ENCODE measurements around the gene PBX2.
"Not testable (repeated sequence)": the region's sequence is repeated elsewhere in the genome, so short reads cannot be mapped to it uniquely, and the experiment has no call there.

The PBX2 gene

GRCh38 chr6:32190054-32190851 lies at the start of gene PBX2:
TSS of gene PBX2 (minus strand) at chr6:32190202. CDS start at chr6:32189915, 287 bp downstream.
- no peak for DNase-seq

GRCh38 chr6:32239462-32239861 lies 49.5 kb upstream of the PBX2 start:
- no peak for DNase-seq

- DNase-seq: no peak
Measured at GRCh38 chr6:32234934-32235333, 44.9 kb upstream of the PBX2 start.

- no peak for DNase-seq
Measured at GRCh38 chr6:32226434-32226833, 36.4 kb upstream of the PBX2 start.

GRCh38 chr6:32224696-32225095 lies 34.7 kb upstream of the PBX2 start:
- DNase-seq: no peak

GRCh38 chr6:32223258-32224235 lies 33.5 kb upstream of the PBX2 start, which contains the start of gene NOTCH4:
TSS of gene NOTCH4 (minus strand) at chr6:32224067. CDS start at chr6:32223928, 139 bp downstream.
- no peak for DNase-seq

GRCh38 chr6:32222333-32223230 lies 32.6 kb upstream of the PBX2 start:
- no peak for DNase-seq

GRCh38 chr6:32220021-32220420 lies 30.0 kb upstream of the PBX2 start:
- no peak for DNase-seq

GRCh38 chr6:32218167-32218566 lies 28.2 kb upstream of the PBX2 start:
- no peak for DNase-seq

GRCh38 chr6:32216998-32217397 lies 27.0 kb upstream of the PBX2 start:
- no peak for DNase-seq

GRCh38 chr6:32216285-32216684 lies 26.3 kb upstream of the PBX2 start:
- no peak for DNase-seq

GRCh38 chr6:32215617-32216016 lies 25.6 kb upstream of the PBX2 start:
- no peak for DNase-seq

GRCh38 chr6:32214126-32214525 lies 24.1 kb upstream of the PBX2 start:
- DNase-seq: no peak

- DNase-seq: no peak
Measured at GRCh38 chr6:32213649-32214048, 23.6 kb upstream of the PBX2 start.

- no peak for DNase-seq
Measured at GRCh38 chr6:32212076-32212760, 22.2 kb upstream of the PBX2 start.

GRCh38 chr6:32211432-32211831 lies 21.4 kb upstream of the PBX2 start:
- not testable (repeated sequence) for DNase-seq

GRCh38 chr6:32210191-32210601 lies 20.2 kb upstream of the PBX2 start:
- DNase-seq: no peak

- no peak for DNase-seq
Measured at GRCh38 chr6:32208996-32209395, 19.0 kb upstream of the PBX2 start.

- DNase-seq: no peak
Measured at GRCh38 chr6:32204268-32204715, 14.3 kb upstream of the PBX2 start.

GRCh38 chr6:32203426-32204267 lies 13.6 kb upstream of the PBX2 start:
- no peak for DNase-seq

- DNase-seq: no peak
Measured at GRCh38 chr6:32202186-32202585, 12.2 kb upstream of the PBX2 start.
